Superior temporal gyrus (tissue), 1 donor: ENCODE measurements around the gene CARD6.
"Not testable (repeated sequence)": the region's sequence is repeated elsewhere in the genome, so short reads cannot be mapped to it uniquely, and the experiment has no call there.

ENCODE experiments used
- DNase-seq: peaks from one replicate; pipeline ENCODE4 v3.0.0-alpha.2; 2016; ENCODE audit errors: extremely low spot score

Gene CARD6

GRCh38 chr5:40828690-40829661 is 12.2 kb upstream of the CARD6 start:
- no peak for DNase-seq

GRCh38 chr5:40829748-40830533 is 11.2 kb upstream of the CARD6 start:
- DNase-seq = no peak

GRCh38 chr5:40831346-40832210 is 9.6 kb upstream of the CARD6 start:
- DNase-seq = no peak

GRCh38 chr5:40832345-40832744 is 8.8 kb upstream of the CARD6 start:
- no peak for DNase-seq

- no peak for DNase-seq
Observed at GRCh38 chr5:40833712-40834229, 7.4 kb upstream of the CARD6 start.

- no peak for DNase-seq
Observed at GRCh38 chr5:40834391-40834848, 6.7 kb upstream of the CARD6 start.

- DNase-seq = peak; percentile 99
Observed at GRCh38 chr5:40834849-40835787, 6.0 kb upstream of the CARD6 start, which contains the start of gene RPL37. TSS of gene RPL37 (minus strand) at chr5:40835222. CDS start at chr5:40835185, 37 bp downstream.

- DNase-seq = no peak
Observed at GRCh38 chr5:40838086-40838485, 3.1 kb upstream of the CARD6 start.

- no peak for DNase-seq
Observed at GRCh38 chr5:40842351-40842750, 1.2 kb downstream of the CARD6 start.

- no peak for DNase-seq
Observed at GRCh38 chr5:40844565-40844964, 3.4 kb downstream of the CARD6 start.

GRCh38 chr5:40846371-40846770 is 5.2 kb downstream of the CARD6 start:
- DNase-seq = no peak

GRCh38 chr5:40847525-40847924 is 6.4 kb downstream of the CARD6 start:
- no peak for DNase-seq

- no peak for DNase-seq
Observed at GRCh38 chr5:40853632-40854192, 12.5 kb downstream of the CARD6 start.

GRCh38 chr5:40860711-40861110 is 19.5 kb downstream of the CARD6 start:
- DNase-seq = no peak

- not testable (repeated sequence) for DNase-seq
Observed at GRCh38 chr5:40865004-40865403, 23.8 kb downstream of the CARD6 start.

- no peak for DNase-seq
Observed at GRCh38 chr5:40866844-40867243, 25.7 kb downstream of the CARD6 start.

- DNase-seq = no peak
Observed at GRCh38 chr5:40869384-40869783, 28.2 kb downstream of the CARD6 start.

- DNase-seq = no peak
Observed at GRCh38 chr5:40871177-40871576, 30.0 kb downstream of the CARD6 start.

GRCh38 chr5:40872253-40872652 is 31.1 kb downstream of the CARD6 start:
- not testable (repeated sequence) for DNase-seq
